GM19452 (cell line): ENCODE results near the gene HAL.

Experiments used
- ATAC-seq: cut with Tn5 transposase; IDR thresholded peaks from one replicate; pipeline ENCODE4 v1.9.1; 2021; ENCODE audit not compliant: unreplicated experiment

Gene HAL

DNA sequence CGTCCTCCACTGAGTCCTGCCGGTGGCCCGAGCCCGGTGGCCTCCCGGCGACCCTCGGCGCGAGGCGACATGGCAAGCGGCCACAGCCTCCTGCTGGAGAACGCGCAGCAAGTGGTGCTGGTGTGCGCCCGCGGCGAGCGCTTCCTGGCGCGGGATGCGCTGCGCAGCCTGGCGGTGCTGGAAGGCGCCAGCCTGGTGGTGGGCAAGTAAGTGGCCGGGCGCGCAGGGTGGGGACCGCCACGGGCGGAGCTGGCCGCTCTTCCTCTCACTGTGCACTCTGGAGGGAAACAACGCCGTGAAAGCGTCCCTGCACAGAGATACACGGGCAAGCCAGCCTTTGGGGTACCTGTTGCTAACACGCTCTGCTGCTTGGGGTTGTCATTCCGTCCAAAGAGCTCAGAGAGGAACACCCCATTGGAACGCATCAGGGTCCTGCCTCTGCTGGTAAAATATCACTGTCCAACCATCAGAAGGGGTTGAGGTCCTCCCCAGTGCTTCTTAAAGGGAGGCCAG is 52.8 kb downstream of the HAL start, which contains the start of gene AMDHD1:
TSS of gene AMDHD1 (plus strand) at position 2 of the 513 bp plus-strand sequence. CDS start at position 70, 68 bp downstream.
- peak; percentile 62 for ATAC-seq

DNA sequence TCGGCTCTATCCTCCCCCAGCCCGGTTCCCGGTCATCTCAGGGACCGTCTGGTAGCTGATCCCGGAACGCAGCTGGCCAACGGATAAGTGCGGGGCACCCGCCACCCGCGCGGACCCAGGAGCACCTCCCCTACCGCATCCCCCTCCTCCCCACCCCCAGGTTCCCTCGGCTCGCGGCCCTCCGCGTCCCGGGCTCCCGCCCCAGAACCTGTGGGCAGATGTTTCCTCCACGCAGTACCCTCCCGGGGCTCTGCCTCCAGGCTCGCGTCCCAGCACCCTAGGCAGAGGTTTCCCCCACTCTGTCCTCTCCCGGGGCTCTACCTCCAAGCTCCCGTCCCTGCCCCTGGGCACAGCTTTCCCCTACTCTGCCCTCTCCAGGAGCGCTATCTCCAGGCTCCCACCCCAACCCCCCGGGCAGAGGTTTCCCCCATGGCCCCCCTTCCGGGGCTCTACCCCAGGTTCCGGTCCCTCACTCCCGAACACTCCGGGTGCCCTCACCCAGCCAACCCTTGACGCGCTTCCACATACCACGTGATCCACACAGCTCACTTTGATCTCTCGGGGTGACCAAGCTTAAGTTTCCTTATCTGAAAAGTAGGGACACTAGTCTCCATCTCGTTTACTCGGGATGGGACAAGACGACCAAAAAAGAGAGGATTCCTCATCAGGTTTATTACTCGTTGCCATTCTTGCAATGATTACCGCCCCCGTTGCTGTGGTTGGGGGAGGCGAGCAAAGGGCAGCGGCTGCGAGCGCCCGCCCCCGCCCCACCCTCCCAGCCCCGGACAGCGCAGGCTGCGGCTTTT is 53.4 kb downstream of the HAL start, which contains the start of gene CCDC38:
TSS of gene CCDC38 (minus strand) at position 91 of the 806 bp plus-strand sequence. CDS start 6,105 bp downstream, outside the sequence.
- peak; percentile 99 for ATAC-seq

DNA sequence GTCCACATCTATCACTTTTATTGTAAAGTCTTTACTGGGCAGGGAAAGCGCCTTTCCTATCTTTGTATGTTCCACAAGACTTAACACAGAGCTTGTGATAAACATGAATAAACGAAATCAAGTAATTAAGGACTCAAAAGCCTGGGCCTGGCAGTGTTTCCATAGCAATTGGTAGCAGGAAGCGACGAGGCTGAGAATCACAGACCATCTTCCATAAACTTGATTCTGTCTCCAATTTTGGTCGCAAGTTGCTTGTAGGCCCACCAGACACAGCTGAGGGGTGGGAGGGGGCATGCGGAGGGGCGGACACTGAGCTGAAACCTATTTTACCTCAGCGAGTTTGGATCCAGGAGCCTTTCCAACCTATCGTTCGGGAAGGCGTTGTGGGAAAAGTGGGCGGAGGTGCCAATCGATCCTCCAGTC is 54.0 kb downstream of the HAL start:
- ATAC-seq = no peak

DNA sequence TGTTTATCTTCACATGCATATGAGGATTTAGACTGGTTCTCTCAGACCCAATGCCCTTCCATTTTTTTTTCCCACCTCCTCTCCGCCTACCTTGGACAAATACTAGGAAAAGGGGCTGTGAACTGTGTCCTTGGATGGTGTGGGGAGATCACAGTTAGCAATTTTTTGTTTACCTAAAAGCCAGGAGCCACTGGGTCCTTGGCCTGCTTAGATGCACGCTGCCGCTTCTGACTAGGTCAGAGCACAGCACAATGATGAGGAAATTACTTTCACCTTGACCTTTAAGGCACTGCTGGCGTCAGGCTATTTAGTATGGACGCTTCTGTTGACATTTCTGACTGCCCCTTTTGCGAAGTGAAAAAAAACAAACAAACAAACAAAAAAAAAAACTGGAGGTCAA is 55.6 kb downstream of the HAL start:
- ATAC-seq = no peak
